Measurements from ENCODE around the gene MTTP. TPM values are rescaled to one million over a fixed set of nuclear protein-coding genes. Genes with fewer than 3 reads are reported as not detected.

Gene MTTP
- total RNA-seq, 1 donor: under 0.01 TPM

DNA sequence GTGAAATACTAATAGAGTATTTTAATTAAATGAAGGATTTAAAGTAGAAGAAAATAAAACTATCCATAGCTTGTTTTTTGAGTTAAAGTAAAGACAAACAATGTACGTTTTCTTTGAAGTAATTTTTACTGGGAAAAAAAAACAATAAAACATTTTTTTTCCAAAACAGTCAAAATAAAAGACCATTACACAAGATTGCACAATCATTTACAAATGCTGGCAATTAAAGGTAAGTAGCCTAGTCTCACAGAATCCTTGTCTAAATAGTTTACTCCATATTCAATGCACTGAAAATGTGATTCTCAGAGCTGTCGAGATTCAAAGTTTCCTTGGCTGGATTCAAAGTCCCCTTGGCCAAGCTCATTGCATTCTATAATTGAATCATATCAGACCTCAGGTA lies 61.8 kb downstream of the MTTP start:
- no peak for DNase-seq (ENCODE audit: low read depth in 2 of 3, low spot score in 2 of 3)

GRCh38 chr4:99637174-99637573 lies 62.5 kb downstream of the MTTP start:
- DNase-seq (ENCODE audit: low read depth in 2 of 3, low spot score in 2 of 3): no peak

DNA sequence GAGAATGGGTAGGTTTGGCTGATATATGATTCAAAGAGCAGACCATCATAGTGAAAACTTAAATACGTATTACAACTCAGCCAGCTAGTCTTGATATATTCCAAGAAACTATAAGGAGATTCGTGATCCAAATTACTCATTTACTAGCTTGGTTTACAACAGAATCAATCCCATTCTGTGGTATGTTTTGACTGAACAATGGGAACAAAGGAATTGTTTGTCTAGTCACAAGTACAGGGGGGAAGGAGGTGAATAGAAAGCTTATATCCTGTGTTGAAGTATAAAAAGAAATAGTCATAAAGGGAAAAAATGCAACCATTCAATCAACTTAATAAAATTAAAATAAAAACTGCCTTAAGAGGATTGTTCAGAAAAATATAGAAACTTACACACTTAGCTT lies 66.1 kb downstream of the MTTP start:
- DNase-seq (ENCODE audit: low read depth in 2 of 3, low spot score in 2 of 3): no peak

GRCh38 chr4:99642725-99643489 lies 68.3 kb downstream of the MTTP start:
- no peak for DNase-seq (ENCODE audit: low read depth in 2 of 3, low spot score in 2 of 3)

DNA sequence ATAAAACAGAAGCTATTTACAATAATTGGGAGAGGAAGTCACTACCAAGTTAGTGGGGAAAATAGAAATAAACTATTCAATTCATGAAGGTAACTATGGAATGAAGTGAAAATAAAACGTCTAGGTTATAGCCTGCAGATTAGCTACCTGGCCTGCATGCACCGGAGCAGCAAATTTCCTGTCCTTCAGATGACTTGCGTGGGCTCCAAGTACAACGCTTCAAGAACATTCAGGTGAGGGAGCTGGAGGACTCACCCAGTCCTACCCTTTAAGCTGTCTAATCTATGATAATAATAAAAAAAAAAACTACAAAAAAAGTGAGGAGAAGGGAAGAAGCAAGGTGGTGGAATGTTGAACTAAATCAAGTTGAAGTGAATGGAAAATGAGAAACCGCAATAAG lies 69.8 kb downstream of the MTTP start:
- DNase-seq (ENCODE audit: low read depth in 2 of 3, low spot score in 2 of 3): no peak

DNA sequence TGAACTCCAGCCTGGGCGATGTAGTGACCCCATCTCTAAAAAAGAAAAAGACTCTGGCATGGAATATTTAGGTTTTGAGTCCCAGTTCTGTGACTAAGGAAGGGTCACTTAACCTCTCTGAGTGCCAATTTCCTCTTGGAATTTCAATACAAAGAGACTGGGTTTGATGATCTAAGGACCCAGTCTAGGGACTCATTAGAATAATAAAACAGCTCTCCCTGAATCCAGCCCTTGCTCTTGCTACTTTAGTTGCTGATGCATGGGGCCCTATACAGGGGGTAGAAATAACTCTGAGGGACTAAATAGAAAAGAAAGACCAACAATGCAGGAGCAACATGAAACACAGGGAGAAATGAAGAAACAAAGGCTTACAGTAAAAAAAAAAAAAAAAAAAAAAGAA lies 70.4 kb downstream of the MTTP start:
- DNase-seq (ENCODE audit: low read depth in 2 of 3, low spot score in 2 of 3): no peak

- DNase-seq (ENCODE audit: low read depth in 2 of 3, low spot score in 2 of 3): no peak
These were observed 71.0 kb downstream of the MTTP start for GRCh38 chr4:99645638-99646037.

DNA sequence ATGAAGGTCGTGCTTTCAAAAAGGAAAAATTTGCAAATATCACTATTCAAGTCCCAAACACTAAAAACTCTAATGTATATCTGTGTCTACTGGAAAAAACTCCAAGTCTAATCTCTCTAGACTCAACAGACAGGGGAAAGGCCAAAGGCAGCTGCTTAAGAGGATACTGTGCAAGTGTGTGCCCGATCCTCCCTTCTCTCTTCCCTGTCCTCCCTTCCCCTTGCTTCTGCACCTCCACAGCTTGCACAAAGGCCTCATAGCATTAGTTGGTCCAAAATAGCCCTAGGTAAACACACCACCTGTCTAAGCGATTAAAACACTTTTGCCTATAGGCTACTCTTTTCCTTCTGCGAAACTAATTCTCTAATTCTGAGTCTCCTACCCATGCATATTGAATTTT lies 72.4 kb downstream of the MTTP start:
- DNase-seq (ENCODE audit: low read depth in 2 of 3, low spot score in 2 of 3): no peak

GRCh38 chr4:99648321-99648720 lies 73.7 kb downstream of the MTTP start:
- DNase-seq (ENCODE audit: low read depth in 2 of 3, low spot score in 2 of 3): no peak

- DNase-seq (ENCODE audit: low read depth in 2 of 3, low spot score in 2 of 3): no peak
These were observed 74.6 kb downstream of the MTTP start for GRCh38 chr4:99649208-99649607.

DNA sequence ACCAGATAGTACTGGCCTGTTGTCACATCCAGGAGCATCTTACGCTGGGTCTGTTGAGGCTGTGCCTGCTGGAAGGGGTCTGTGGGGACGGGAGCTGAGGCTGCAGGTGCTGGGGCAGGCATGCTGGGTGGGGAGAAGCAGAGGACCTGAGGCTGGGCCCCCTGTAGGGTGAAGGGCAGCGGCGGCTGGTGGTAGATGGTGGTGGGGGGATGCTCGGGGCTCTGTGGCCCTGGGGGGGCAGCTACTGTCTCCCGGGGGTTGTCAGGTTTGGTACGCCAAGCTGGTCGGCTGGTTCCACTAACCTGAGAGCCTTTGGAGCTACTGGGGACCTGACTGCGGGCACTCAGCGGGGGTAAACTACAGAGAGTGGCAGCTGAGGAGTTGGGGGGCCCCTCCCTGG lies 75.2 kb downstream of the MTTP start:
- no peak for DNase-seq (ENCODE audit: low read depth in 2 of 3, low spot score in 2 of 3)

- DNase-seq (ENCODE audit: low read depth in 2 of 3, low spot score in 2 of 3): no peak
These were observed 76.6 kb downstream of the MTTP start for GRCh38 chr4:99651016-99651769.

GRCh38 chr4:99651811-99652485 lies 77.3 kb downstream of the MTTP start:
- no peak for DNase-seq (ENCODE audit: low read depth in 2 of 3, low spot score in 2 of 3)

- DNase-seq (ENCODE audit: low read depth in 2 of 3, low spot score in 2 of 3): no peak
These were observed 78.2 kb downstream of the MTTP start for GRCh38 chr4:99652596-99653436.

- no peak for DNase-seq (ENCODE audit: low read depth in 2 of 3, low spot score in 2 of 3)
These were observed 79.3 kb downstream of the MTTP start for GRCh38 chr4:99653916-99654315.

DNA sequence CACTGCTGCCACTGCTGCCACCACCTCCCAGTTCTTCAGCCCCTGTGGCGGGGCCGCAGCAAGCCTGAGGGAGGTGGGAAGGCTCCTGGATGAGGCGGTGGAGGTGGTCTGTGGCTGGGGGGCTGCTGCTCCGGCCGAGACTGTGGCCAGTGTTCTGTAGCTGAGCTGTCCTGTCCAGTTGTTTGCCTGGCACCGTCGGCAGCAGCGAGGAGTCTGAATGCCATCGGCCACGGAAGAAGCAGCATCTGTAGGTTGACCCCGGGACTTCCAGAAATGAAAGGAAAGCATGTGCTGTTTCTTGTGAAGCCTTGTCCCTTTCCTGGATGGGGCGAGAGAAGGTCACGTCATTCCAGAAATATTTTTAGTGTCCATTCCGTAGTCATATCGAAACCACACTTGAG lies 79.7 kb downstream of the MTTP start:
- DNase-seq (ENCODE audit: low read depth in 2 of 3, low spot score in 2 of 3): no peak

DNA sequence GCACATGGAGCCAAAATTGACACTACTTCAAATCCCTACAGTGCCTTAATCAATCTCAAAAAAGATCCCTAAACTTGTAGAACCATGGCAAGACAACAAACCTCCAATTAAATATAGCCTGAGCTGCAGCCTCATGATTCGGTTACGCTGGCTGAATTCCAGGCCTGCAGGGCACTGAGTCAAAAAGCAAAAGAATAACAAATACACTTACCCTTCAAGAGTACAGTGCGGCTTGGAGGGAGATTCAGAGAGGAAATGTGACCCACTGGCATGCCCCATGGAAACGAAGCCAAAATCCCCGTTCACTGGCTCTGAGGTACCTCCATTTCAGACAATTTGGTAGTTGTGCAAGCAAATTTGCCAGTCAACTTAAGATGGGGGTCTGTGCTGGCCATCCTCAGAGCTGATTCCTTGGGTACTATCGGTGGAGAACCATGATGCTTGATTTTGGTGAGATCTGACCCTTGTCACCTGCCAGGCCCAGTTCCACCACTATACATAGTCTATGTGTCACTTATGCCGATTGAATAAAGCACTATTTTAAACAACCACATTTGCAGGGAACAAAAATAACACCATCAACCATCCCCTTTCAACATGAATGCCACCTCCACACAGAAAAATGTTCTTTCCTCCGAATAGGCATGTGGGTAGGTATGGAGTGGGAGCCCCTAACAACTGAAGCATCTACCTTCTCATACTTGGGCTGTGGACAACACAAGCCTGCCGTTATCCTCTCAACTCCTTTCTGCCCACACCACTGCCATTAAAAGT lies 80.9 kb downstream of the MTTP start:
- no peak for DNase-seq (ENCODE audit: low read depth in 2 of 3, low spot score in 2 of 3)

GRCh38 chr4:99657798-99658197 lies 83.2 kb downstream of the MTTP start, which contains the start of gene C4orf54:
C4orf54 (minus strand) TSS chr4:99657828; CDS start chr4:99654648, 3,180 bp downstream.
- no peak for DNase-seq (ENCODE audit: low read depth in 2 of 3, low spot score in 2 of 3)

DNA sequence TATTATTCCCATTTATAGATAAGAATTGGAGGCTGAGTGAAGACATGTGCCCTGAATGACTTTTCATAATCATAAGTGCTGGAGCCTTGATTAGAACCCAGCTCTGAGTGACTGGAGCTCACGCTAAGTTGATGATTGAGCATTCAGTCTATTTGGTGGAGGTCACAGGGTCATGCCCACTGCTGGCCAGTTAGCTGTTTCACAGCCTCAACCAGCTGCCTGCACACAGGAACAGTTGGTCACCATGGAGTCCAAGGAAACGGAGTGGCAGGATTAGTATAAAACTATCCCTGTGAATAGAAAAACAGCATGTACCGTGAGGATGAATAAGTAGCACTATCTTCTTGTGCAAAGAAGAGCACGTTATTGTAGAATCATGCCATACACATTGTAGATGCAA lies 84.0 kb downstream of the MTTP start:
- DNase-seq (ENCODE audit: low read depth in 2 of 3, low spot score in 2 of 3): no peak

DNA sequence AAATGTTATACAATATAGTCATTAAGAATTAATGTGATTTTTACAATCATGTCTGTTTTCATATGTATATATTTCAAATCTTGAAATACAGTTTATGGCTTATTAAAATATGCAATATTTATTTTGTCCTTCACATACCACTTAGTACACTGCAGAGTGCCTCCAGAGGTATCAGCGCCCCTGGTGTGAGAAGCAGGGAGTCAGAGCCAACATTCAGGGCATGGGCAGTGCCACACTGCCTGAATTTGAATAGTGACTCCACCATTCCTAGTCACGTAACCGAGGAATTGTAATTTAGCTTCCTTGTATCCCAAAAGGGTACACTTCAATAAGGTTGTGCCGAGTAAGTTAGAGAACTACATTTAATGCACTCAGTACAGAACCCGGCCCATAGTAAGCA lies 87.3 kb downstream of the MTTP start:
- DNase-seq (ENCODE audit: low read depth in 2 of 3, low spot score in 2 of 3): no peak
